ENCODE results near the gene ZNF606.

The ZNF606 gene

DNA sequence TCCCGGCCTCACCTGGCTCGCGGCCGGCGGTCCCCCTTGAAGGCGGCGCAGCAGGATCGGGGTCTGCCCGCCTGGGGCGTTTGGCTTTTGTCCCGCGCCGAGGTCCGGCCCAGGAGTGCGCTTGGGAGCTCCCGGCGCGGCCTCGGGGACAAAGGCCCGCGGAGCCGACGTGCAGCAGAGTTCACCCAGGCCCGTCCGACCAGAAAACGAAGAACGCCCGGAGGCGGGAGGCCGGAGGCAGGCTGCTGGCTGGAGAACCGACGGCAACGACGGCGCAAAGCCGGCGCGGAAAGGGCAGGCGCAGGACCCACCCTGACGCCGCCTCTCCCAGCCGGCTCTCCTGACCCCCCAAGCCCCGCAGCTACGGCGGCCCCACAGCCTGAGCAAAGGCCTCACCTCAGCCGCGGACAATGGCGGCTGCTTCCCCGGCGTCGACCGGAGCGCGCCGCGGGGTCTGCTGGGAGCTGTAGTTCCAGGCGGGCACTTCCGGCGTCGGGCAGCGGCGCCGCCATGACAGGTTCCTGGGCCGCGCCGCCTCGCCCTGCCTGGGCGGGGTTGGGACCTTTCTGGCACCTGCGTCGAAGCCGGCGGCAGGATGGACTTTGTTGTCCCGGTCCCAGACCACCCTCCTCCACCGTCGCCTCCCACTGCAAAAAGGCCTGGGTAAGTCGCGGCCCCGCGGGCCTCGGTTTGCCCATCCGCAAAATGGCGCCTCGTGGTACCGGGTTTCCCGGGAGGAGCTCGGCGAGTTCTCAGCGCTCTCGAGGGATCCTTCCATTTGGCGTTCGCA lies at the start of gene ZNF606:
ZNF606 (minus strand) TSS at position 437 of the 790 bp plus-strand sequence. CDS start 1,501 bp downstream, outside the sequence.
- DNase-seq = peak in 54 of 56 donors; percentile 51 to 90 (median 80)

DNA sequence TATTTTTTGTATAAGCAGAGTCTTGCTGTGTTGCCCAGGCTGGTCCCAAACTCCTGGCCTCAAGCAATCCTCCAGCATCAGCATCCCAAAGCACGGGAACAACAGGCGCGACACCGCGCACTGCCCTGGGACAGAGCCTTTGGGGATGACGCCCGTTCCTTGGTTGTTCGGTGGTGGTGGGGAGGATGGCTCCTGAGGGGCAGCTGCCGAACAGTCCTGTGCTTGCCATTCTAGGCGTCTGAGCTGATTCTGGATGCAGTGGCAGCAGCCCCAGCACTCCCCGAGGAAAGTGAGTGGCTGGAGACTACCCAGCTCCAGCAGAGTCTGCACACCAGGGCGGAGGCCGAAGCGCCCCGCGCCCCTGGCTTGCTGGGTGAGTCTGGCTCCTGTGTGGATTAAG lies 49.6 kb upstream of the ZNF606 start:
- no peak for DNase-seq

DNA sequence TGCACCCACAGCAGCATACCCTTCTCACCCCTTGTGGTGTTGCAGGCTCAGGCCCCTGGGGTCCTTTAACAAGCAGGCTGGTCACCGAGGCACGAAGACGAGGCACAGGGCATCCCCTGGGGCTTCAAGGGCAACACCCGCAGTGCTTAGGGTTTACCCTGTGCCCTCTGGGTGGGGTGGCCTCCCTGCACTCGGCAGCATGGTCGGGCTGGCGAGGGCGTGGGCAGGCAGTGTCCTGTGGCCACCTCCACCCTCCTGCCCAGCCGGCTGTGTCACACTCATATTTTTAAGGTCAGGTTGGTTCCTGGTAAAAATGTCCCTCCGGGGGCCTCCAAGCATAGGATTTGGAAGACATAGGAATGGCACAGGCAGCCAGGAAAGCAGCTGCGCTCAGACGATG lies 45.1 kb upstream of the ZNF606 start:
- no peak for DNase-seq

DNA sequence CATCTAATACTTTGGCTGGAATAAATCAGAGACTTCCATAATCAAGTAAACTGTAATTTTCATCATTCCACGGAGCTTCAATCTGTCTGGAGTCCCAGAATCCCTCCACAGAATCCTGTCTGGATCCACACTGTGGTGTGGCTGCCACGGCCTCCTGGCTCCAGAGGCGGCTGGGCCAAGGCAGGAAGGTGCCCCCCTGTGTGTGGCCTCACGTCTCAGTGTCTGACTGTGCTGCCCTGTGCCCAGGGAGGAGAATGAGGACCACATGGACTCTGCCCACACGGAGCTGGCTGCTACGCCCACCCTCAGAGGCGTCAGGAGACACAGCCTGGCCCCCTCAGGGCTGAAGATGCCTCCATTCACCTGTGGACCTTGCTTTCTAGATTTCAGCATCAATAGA lies 44.2 kb upstream of the ZNF606 start:
- DNase-seq = no peak

DNA sequence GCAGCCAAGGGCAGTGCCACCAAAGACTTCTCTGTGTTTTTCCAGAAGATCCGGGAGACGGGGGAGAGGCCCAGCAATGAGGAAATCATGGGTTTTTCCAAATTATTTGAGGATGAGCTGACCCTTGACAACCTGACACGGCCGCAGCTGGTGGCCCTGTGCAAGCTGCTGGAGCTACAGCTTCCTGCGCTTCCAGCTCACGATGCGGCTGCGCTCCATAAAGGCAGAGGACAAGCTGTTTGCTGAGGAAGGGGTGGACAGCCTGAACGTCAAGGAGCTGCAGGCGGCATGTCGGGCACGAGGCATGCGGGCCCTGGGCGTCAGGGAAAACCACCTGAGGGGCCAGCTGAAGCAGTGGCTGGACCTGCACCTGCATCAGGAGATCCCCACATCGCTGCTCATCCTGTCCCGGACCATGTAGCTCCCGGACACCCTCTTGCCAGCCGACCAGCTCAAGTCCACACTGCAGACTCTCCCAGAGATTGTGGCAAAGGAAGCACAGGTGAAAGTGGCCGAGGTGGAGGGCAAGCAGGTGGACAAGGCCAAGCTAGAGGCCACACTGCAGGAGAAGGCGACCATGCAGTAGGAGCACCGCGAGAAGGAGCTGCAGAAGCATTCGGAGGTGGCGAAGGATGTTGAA lies 42.9 kb upstream of the ZNF606 start:
- DNase-seq = no peak

DNA sequence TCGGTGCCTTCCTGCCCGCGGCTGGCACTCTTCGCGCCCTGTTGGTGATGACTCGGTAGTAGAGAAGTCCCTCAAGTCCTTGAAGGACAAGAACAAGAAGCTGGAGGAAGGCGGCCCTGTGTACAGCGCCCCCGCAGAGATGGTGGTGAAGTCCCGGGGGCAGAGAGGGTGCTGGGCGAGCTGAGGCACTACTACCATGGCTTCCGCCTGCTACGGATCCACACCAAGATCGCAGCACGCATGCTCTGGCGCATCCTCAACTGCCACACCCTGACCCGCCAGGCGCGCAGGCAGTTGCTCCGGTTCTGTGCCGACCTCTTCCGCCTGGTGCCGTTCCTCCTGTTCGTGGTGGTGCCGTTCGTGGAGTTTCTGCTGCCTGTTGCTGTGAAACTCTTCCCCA lies 42.3 kb upstream of the ZNF606 start:
- DNase-seq = no peak

DNA sequence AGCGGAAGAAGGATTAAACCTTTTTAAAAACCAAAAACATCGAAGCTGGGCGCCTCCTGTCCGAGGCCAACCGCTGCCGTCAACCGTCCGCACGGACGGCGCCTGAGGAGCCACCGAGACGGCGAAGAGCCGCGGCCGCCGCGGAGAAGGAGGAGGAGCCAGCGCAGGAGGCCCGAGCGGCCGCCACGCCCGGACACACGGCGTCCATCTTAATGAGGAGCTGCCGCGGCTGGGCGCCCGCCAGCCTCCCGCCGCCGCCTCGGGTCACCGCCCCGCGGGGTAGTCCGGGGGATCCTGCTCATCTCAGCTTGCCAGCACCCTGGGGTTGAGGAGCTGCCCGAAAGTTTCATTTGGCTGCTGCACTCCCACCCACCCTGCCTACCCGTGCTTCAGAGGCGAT lies 41.8 kb upstream of the ZNF606 start:
- DNase-seq = no peak

DNA sequence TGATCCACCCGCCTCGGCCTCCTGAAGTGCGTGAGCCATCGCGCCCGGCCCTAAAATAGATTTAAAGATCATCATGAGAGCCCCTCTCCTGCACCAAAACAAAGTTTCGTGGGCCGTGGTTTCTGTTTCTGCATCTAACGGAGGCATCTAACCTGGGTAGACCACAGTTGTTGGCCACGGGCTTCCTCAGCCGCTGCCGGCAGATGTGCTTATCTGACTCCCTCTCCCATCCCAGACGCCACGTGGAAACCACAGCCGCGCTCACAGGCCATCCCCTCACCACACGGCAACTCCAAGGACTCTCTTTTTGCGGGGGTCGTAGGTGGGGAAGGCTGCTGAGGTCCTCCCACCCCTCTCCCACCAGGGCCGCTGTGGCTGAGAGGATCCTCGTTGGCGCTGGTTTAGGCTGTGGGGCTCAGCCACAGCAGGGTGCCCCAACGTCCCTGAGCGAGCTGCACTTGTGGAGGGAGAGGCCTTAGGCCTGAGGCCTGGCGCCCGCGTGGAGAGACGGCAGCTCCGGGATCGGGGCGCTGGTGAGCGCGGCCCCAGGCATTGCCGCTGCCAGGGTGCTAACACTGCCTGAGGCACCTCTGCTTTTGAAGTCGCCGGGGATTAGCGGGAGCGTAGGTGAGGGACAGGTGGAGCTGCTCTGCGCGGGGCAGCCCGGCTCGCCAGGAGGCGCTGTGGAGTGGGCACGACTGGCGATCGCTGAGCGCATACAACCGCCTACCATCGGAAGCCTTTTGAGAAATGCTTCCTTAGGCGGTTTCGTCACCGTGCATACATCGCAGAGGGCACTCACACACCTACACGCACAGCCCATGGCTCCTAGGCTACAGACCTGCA lies 40.1 kb upstream of the ZNF606 start:
- no peak for DNase-seq

DNA sequence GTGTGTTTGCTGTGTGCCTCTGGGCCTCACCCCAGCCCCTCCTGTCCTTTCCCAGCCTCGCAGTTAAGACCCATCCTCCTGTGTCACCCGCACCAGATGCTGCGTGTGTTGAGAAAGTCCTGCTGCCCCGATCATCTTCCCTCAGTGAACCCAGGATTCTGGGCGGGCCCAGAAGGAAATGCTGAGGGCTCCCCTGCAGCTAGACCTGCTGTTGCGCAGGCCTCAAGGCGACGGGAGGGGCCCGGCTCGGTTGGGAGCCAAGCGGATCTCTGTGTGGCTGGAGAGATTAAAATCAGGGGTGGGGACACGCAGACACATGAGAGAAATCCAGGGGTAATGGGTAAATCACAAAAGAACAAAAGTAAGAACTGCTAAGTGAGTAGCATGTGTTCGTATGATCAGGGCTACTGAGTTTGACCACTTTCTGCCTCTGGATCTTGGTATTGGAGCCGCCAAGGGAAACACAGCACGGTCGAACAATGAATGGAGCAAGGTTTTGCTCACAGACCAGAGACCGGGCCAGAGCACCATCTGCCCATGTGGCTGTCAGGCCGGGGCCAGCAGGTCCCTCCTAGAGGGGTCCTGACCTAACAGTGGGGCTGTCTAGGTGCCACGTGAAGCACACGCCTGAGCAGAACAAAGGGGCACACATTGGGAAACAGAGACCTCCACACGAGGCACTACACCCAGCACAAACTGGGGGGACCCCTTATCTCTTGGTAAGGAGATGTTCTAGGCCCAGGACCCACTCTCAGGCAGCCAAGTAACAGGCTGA lies 38.3 kb upstream of the ZNF606 start:
- DNase-seq = no peak

DNA sequence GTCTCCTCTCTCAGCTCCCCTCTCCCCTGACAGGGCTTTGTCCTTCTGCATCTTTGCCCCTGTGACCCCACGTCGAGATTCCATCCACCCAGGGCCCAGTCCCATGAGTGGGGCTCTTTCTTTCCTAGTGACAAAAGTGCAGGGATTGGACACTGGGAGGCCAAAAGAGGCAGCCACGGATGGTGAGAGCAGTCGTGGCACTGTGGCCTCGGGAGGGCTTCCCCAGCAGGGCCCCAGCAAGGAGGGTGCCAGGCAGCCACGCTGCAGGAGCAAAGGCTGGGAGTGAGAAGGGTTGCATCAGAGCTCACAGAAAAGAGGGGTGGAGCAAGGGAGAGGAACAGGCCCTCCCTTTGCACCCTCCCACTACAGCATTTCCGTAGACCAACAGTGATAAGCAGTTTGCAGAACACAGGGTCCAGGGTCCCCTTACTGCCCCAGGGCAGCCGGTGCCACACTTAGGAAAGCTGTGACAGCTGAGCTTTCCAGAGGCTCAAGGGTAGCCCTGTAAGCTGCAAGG lies 36.1 kb upstream of the ZNF606 start:
- peak in 1 of 56 donors; percentile 2 for DNase-seq

DNA sequence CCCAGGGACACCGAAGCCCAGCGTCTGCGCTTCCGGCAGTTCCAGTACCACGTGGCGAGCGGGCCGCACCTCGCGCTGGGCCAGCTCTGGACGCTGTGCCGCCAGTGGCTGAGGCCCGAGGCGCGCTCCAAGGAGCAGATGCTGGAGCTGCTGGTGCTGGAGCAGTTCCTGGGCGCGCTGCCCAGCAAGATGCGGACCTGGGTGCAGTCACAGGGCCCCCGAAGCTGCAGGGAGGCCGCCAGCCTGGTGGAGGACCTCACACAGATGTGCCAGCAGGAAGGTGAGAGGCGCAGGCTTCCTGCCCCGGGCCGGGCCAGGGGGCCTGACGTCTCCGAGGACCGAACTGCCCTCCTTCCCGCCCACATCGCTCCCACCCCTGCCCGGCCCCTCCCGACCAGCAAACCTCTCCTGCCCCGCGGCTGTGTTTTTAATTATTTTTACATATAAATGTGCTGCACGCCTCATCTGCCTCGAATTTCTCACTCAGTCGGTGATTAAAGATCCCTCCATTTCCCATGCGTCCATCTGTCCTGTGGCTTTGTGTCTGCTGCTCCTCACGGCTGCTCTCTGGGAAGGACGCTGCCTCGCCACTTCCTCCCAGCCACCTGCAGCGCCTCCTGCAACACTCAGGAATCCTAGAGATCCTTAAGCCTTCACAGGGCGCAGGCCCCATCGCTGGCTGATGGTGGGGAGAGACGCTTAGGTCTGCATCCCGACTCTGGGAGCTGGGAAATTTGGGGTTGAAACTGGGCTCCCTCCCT lies 35.5 kb upstream of the ZNF606 start:
- DNase-seq = peak in 37 of 56 donors; percentile 2 to 82 (median 37)

DNA sequence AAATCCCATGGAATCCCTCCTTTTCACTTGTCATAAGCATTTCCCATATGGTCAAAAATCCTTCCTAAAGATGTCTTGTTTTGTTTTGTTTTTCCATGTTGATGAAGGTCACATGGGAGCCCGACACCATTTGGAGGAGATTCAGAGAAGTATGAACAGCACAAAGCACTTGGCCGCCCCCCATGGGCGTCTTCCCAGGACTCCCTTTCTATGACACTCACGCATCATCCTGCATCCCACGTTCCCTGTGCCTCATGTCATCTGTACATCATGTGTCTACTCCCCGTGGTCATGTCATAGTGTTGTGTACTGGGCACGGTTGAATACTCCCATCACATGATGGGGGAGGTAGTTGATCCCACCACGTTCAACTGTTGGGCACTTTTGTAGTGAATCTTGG lies 33.2 kb upstream of the ZNF606 start:
- DNase-seq = peak in 5 of 56 donors; percentile 8 to 25 (median 11)

DNA sequence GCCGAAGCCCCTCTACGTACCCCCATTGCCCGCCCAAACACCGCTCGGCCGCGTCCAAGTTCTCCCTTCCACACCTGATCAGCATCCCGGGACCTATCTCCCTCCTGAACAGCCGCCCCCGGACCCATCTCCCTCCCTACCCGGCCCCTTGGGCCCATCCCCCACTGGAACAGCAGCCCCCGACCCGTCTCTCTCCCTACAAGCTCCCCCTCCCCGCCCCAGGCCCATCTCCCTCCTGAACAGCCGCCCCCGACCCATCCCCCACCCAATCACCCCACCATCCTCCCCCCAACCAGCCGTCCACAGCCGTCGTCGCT lies 31.8 kb upstream of the ZNF606 start:
- DNase-seq = peak in 10 of 56 donors; percentile 5 to 25 (median 16)

DNA sequence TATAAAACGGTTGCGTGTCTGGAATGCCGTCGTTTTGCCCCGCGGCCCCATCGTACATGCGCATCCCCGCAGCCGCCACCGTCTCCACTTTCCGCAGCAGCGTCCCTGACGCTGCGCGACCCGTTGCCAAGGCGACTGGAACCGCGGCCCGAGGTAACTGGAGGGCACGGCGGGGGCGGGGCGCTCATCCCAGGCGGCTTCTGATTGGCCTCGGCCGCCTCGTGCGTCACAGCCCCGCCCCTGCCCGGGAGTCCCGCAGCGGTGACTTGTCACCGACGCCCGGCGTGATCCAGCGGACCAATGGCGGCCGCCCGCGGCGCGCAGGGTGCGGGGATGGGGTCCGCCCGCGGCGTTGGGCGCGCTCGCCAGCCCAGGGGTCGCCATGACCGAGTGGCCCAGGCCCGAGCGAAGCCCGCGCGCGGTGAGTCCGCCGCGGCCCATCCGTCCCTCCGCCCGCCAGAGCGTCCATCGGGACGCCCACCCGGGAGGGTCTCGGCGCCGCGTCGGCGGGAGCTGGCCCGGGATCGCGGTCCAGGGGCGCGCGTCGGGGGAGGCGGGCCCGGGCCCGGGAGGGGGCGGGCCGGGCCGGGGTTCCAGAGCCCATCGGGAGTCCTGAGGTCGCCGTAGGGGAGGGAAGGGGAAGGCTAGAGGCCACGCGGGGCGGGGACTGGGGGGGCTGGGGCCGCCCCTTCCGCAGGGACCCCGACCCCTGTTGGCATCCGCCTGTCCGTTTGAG lies 31.3 kb upstream of the ZNF606 start, which contains the start of gene ZSCAN1:
ZSCAN1 (plus strand) TSS at position 285 of the 736 bp plus-strand sequence. CDS start 3,812 bp downstream, outside the sequence.
- peak; percentile 32 to 98 (median 90) for DNase-seq

DNA sequence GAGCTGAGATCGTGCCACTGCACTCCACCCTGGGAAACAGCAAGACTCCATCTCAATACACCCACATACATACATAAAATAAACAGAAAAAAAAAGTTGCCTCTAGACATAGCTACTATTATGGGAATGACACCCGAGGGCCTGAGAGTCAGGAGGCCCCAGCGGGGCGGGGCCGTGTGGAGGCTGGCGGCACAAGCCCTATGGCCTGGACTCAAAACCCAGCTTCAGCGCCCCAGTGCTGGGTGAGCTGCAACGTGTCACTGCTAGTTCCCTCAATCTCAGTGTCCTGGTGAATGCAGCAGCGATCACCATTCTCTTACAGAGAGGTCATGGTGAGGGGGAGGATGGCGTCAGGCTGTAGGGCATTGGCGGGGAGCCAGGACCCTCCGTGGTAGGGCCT lies 22.0 kb upstream of the ZNF606 start:
- DNase-seq = no peak

DNA sequence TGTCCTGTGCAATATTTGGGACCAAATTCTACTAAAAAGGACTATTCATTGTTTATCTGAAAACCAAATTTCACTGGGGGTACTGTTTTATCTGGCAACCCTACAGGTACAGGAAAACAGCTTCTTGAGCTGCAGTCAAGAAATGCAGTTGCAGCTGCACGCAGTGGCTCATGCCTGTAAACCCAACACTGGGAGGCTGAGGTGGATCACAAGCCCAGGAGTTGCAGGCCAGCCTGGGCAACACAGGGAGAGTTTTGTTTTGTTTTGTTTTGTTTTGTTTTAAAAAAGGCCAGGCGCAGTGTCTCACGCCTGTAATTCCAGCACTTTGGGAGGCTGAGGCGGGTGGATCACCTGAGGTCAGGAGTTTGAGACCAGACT lies 19.7 kb upstream of the ZNF606 start:
- DNase-seq = no peak

DNA sequence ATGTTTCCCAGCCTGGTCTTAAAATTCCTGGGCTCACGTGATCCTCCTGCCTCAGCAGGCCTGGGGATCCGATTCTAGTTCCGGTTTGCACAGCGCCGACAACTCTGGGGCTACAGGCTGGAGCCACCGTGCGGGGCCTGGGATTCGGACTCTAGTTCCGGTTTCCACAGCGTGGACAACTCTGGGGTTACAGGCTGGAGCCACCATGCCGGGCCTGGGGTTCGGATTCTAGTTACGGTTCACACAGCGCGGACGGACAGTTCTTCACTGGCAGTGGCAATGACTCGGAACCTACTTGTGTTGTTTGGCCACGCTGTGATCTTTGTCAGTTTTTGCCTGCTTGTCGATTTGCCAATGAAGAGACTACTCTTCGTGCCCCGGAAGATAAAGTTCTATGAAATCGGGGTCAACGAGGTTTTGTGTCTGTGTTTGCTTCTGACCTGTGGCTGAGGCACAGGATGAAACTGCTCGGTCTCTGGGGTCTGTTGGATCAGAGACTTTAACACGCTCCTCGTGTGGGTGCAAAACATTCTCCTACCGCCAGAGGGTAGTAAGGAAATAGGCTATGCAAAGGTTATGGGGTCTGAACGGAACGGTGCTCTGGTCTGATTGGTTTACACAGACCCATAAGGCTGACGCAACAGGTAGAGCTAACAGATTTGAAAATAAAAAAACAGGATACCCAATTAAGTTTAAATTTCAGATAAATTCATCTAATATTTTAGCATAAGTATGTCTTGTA lies 19.1 kb upstream of the ZNF606 start:
- DNase-seq = peak in 47 of 56 donors; percentile 4 to 82 (median 31)

DNA sequence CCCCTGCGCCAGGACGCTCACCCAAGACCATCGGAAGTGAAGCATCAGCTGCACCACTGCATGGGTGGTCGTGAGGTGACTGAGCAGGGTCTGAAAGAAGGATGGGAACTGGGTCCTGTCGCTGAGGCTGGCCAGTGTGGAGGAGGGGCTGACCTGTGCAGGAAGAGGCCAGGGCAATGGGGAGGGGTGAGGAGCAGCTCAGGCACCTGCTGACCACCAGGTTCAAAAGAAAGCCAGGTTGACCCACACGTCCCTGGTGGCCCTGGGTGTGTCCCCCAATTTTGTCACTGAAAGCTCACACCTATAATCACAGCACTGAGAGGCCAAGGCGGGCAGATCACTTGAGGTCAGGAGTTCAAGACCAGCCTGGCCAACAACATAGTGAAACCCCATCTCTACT lies 17.5 kb upstream of the ZNF606 start:
- no peak for DNase-seq

DNA sequence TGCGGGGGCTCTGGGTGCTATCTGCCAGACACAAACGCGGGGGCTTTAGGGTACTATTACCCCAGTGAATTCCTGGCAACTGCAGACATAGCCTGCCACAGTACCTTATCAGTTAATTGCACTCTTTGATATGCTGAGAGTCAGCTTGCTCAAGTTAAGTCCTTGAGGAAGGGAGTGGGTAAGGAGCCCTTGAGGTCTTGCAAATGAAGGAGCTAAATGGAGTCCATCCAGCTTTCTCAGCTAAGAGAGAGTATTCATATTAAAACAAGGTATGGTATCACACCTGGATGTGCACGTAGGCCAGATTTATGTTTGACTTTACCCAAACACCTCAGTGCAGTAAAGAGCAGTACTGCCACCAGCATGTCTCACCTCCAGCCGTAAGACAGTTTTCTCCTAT lies 11.5 kb upstream of the ZNF606 start:
- DNase-seq = no peak
